H9 (cell line): Measurements from ENCODE around the gene EHBP1L1. TPM values are rescaled to one million over a fixed set of nuclear protein-coding genes. Genes with fewer than 3 reads are reported as not detected.
A peak's percentile ranks its signal among the peaks of the same experiment; 100 is the strongest.

Experiments
- DNase-seq: peaks from one replicate; pipeline ENCODE4 v3.0.0-alpha.2; 2017
- H2AFZ ChIP-seq: one replicate; pipeline ENCODE4 v1.6.1; 2013; ENCODE audit warnings: mild to moderate bottlenecking, low read length, control low read depth, moderate library complexity
- H2AK5ac ChIP-seq: 2 replicates; pipeline ENCODE4 v1.6.1; 2013; ENCODE audit warnings: low read length, control low read depth, mixed read lengths; ENCODE audit not compliant: insufficient read length
- H2BK120ac ChIP-seq: one replicate; pipeline ENCODE4 v1.6.1; 2013; ENCODE audit warnings: low read depth, mild to moderate bottlenecking, low read length, control low read depth, inconsistent platforms; ENCODE audit not compliant: poor library complexity, severe bottlenecking
- H2BK12ac ChIP-seq: 2 replicates; pipeline ENCODE4 v1.6.1; 2013; ENCODE audit warnings: low read length, control low read depth, mixed read lengths, low read depth; ENCODE audit not compliant: insufficient read length
- H2BK15ac ChIP-seq: 2 replicates; pipeline ENCODE4 v1.6.1; 2013; ENCODE audit warnings: low read depth, low read length, control low read depth
- H2BK20ac ChIP-seq: one replicate; pipeline ENCODE4 v1.6.1; 2013; ENCODE audit warnings: low read depth, mild to moderate bottlenecking, low read length, control low read depth, inconsistent platforms; ENCODE audit not compliant: poor library complexity, severe bottlenecking
- H2BK5ac ChIP-seq: 2 replicates; pipeline ENCODE4 v1.6.1; 2013; ENCODE audit warnings: low read length, control low read depth, mixed read lengths; ENCODE audit not compliant: insufficient read length
- H3K14ac ChIP-seq: 2 replicates; pipeline ENCODE4 v1.6.1; 2013; ENCODE audit warnings: low read length, control low read depth; ENCODE audit not compliant: insufficient read depth
- H3K18ac ChIP-seq: 2 replicates; pipeline ENCODE4 v1.6.1; 2013; ENCODE audit warnings: low read depth, mild to moderate bottlenecking, mixed read lengths, low read length, control low read depth; ENCODE audit not compliant: insufficient read length
- H3K23ac ChIP-seq: 2 replicates; pipeline ENCODE4 v1.6.1; 2013; ENCODE audit warnings: low read length, control low read depth, mixed read lengths, low read depth; ENCODE audit not compliant: insufficient read length
- H3K23me2 ChIP-seq: 2 replicates; pipeline ENCODE4 v1.6.1; 2013; ENCODE audit warnings: low read depth, mild to moderate bottlenecking, mixed read lengths, low read length, control low read depth; ENCODE audit not compliant: insufficient read length, poor library complexity, severe bottlenecking
- H3K27ac ChIP-seq: 2 replicates; pipeline ENCODE4 v1.5.1; 2013; ENCODE audit warnings: low read length, control low read depth, mixed read lengths, low read depth; ENCODE audit not compliant: insufficient read length
- H3K27me3 ChIP-seq: 2 replicates; pipeline ENCODE4 v1.6.1; 2013; ENCODE audit warnings: low read length, control low read depth, inconsistent platforms; ENCODE audit not compliant: insufficient read depth
- H3K4ac ChIP-seq: 2 replicates; pipeline ENCODE4 v1.6.1; 2013; ENCODE audit warnings: low read depth, mild to moderate bottlenecking, control low read depth, inconsistent platforms, low read length, moderate library complexity
- H3K4me1 ChIP-seq: 2 replicates; pipeline ENCODE4 v1.6.1; 2013; ENCODE audit warnings: low read length, control low read depth, inconsistent platforms; ENCODE audit not compliant: insufficient read depth
- H3K4me2 ChIP-seq: 2 replicates; pipeline ENCODE4 v1.6.1; 2013; ENCODE audit warnings: low read length, control low read depth, mixed read lengths; ENCODE audit not compliant: insufficient read length, insufficient read depth
- H3K56ac ChIP-seq: 2 replicates; pipeline ENCODE4 v1.6.1; 2013; ENCODE audit warnings: low read depth, mild to moderate bottlenecking, mixed read lengths, low read length, control low read depth; ENCODE audit not compliant: insufficient read length
- H3K79me1 ChIP-seq: 2 replicates; pipeline ENCODE4 v1.6.1; 2013; ENCODE audit warnings: low read depth, mild to moderate bottlenecking, moderate library complexity, low read length, control low read depth, inconsistent platforms; ENCODE audit not compliant: insufficient read depth, poor library complexity, severe bottlenecking
- H3K79me2 ChIP-seq: 2 replicates; pipeline ENCODE4 v1.6.1; 2013; ENCODE audit warnings: low read length, control low read depth, inconsistent platforms; ENCODE audit not compliant: insufficient read depth
- H3K9ac ChIP-seq: 2 replicates; pipeline ENCODE4 v1.6.1; 2013; ENCODE audit warnings: low read length, control low read depth, mixed read lengths; ENCODE audit not compliant: insufficient read length; ENCODE audit errors: extremely low read depth
- H3K9me3 ChIP-seq: one replicate; pipeline ENCODE4 v1.6.1; 2013; ENCODE audit warnings: low read depth, low read length, inconsistent platforms; ENCODE audit not compliant: control insufficient read depth
- H3T11ph ChIP-seq: one replicate; pipeline ENCODE4 v1.6.1; 2013; ENCODE audit warnings: mild to moderate bottlenecking, low read length, control low read depth, inconsistent platforms
- H4K20me1 ChIP-seq: one replicate; pipeline ENCODE4 v1.6.1; 2013; ENCODE audit not compliant: control insufficient read depth, insufficient read length, insufficient read depth
- H4K5ac ChIP-seq: 2 replicates; pipeline ENCODE4 v1.6.1; 2013; ENCODE audit warnings: low read depth, mild to moderate bottlenecking, mixed read lengths, low read length, control low read depth; ENCODE audit not compliant: insufficient read length
- H4K8ac ChIP-seq: replicated peaks from 2 replicates; pipeline ENCODE4 v1.6.1; 2013; ENCODE audit warnings: low read length, control low read depth, mixed read lengths, low read depth; ENCODE audit not compliant: insufficient read length
- H4K91ac ChIP-seq: 2 replicates; pipeline ENCODE4 v1.6.1; 2013; ENCODE audit warnings: low read depth, mild to moderate bottlenecking, moderate library complexity, mixed read lengths, low read length, control low read depth; ENCODE audit not compliant: insufficient read length
- H3K27ac Mint-ChIP-seq, 3 experiments: 2 replicates in 2 of 3; 3 replicates in 1 of 3; pipeline ENCODE4 v1.8.0; 2020 to 2021; ENCODE audit warnings: mixed read lengths in 3 of 3, mild to moderate bottlenecking in 1 of 3, moderate library complexity in 1 of 3
- H3K27me3 Mint-ChIP-seq: 2 replicates; pipeline ENCODE4 v1.8.0; 2021; ENCODE audit warnings: low read depth, mild to moderate bottlenecking, moderate library complexity, mixed read lengths
- H3K36me3 Mint-ChIP-seq, 3 experiments: 2 replicates in 2 of 3; 3 replicates in 1 of 3; pipeline ENCODE4 v1.8.0; 2020 to 2021; ENCODE audit warnings: low read depth in 3 of 3, mixed read lengths in 3 of 3; ENCODE audit not compliant: insufficient read depth in 1 of 3
- H3K4me1 Mint-ChIP-seq, 2 experiments: 2 replicates each; pipeline ENCODE4 v1.8.0; 2020; ENCODE audit warnings: mixed read lengths in 2 of 2
- H3K4me3 Mint-ChIP-seq, 2 experiments: 2 replicates in 1 of 2; 3 replicates in 1 of 2; pipeline ENCODE4 v1.8.0; 2020 to 2021; ENCODE audit warnings: mild to moderate bottlenecking in 2 of 2, mixed read lengths in 2 of 2, moderate library complexity in 1 of 2
- H3K9me3 Mint-ChIP-seq, 2 experiments: 2 replicates in 1 of 2; 3 replicates in 1 of 2; pipeline ENCODE4 v1.8.0; 2020; ENCODE audit warnings: mild to moderate bottlenecking in 2 of 2, mixed read lengths in 2 of 2, moderate library complexity in 1 of 2
- CTCF ChIP-seq: fragments of 200-600 bp; sonication (generic); conservative IDR thresholded peaks from 3 replicates; pipeline ENCODE4 v1.8.0; 2021; ENCODE audit warnings: antibody characterized with exemption, mild to moderate bottlenecking
- WGBS: extraction: QIAGEN DNeasy Blood & Tissue Kit; methylation state at CpG from one replicate; pipeline ENCODE4 v1.1.7; 2013; ENCODE audit warnings: missing lambda C conversion rate, low lambda C conversion rate, mixed read lengths; ENCODE audit not compliant: insufficient read length; ENCODE audit errors: extremely low coverage; 5-methylcytosine and 5-hydroxymethylcytosine counted together
- total RNA-seq: library from RNA; stranded (reverse); gene quantifications from 2 replicates; pipeline ENCODE4 v1.2.1, GENCODE V29; 2021

Gene EHBP1L1
- total RNA-seq, 1 experiment from 2014 or later = 13.8 TPM

- Histone ChIP-seq H3K27me3 (peaks cover 4% of the 10 kb centered on the region; the same call in 1 of the 2 replicates), H4K20me1 (peaks cover 2% of the 10 kb centered on the region), H3K9me3 (no peaks in the 10 kb centered on the region), H2BK12ac (no peak overlapping the region), H3K4ac (no peak overlapping the region), H2BK5ac (no peak overlapping the region), H2BK120ac (no peak overlapping the region), H3K56ac (no peak overlapping the region), H3K14ac (no peak overlapping the region), H3K23me2 (peaks cover 14% of the 10 kb centered on the region), H3T11ph (no peak overlapping the region), H4K91ac (no peak overlapping the region), H3K18ac (no peak overlapping the region), H3K27ac (no peak overlapping the region), H3K9ac (no peak overlapping the region), H2AK5ac (no peak overlapping the region), H3K4me1 (no peaks in the 10 kb centered on the region), H3K79me2 (no peaks in the 10 kb centered on the region), H3K23ac (no peak overlapping the region), H2BK20ac (no peak overlapping the region), H3K79me1 (no peaks in the 10 kb centered on the region), H3K4me2 (peak overlapping the region; percentile 73), H2AFZ (no peak overlapping the region), H4K8ac (no peak overlapping the region), H2BK15ac (no peak overlapping the region), H4K5ac (no peak overlapping the region)
- H3K4me1 Mint-ChIP-seq = peaks cover 10 to 17% of the 10 kb centered on the region in 2 experiments
- peaks cover 58% of the 10 kb centered on the region for H3K27me3 Mint-ChIP-seq
- peak overlapping the region; percentile 67 to 81 for H3K4me3 Mint-ChIP-seq
- H3K9me3 Mint-ChIP-seq = peaks cover 0 to 2% of the 10 kb centered on the region in 2 experiments; a peak in 1 of 5 replicates
- no peak overlapping the region for H3K27ac Mint-ChIP-seq
- no peak for DNase-seq
- no peak; the same call in 2 of the 3 replicates for TF ChIP-seq CTCF
- WGBS = no CpG with 5 or more reads among the region's 18 CpGs
- H3K36me3 Mint-ChIP-seq = peaks cover 0 to 12% (median 10%) of the 10 kb centered on the region in 3 experiments; a peak in 6 of 7 replicates
These were observed 34.5 kb upstream of the EHBP1L1 start for GRCh38 chr11:65541093-65541982.
